Liver (tissue), 9 donors: ENCODE measurements around the gene CCDC68. TPM values are rescaled to one million over a fixed set of nuclear protein-coding genes. Genes with fewer than 3 reads are reported as not detected.

Source experiments
- DNase-seq: peaks from one replicate; pipeline ENCODE4 v3.0.0-alpha.2; 2017; ENCODE audit warnings: low spot score
- H3K27ac ChIP-seq, 2 donors: one replicate each; pipeline ENCODE4 v1.7.0; 2013; ENCODE audit warnings: inconsistent platforms in 2 of 2, low read length in 2 of 2, control low read depth in 1 of 2, low read depth in 1 of 2, mild to moderate bottlenecking in 1 of 2
- H3K27me3 ChIP-seq, 4 donors: one replicate each; pipeline versions ENCODE4 v1.6.1 to v1.7.0; 2013; ENCODE audit warnings: low read length in 3 of 4, inconsistent platforms in 1 of 4, mild to moderate bottlenecking in 1 of 4, moderate library complexity in 1 of 4; ENCODE audit not compliant: control insufficient read depth in 4 of 4, insufficient read depth in 4 of 4
- H3K36me3 ChIP-seq, 4 donors: one replicate each; pipeline versions ENCODE4 v1.6.1 to v1.7.0; 2013; ENCODE audit warnings: low read length in 3 of 4, mild to moderate bottlenecking in 3 of 4, low read depth in 1 of 4, moderate library complexity in 1 of 4; ENCODE audit not compliant: control insufficient read depth in 4 of 4, insufficient read depth in 3 of 4
- H3K4me1 ChIP-seq, 4 donors: one replicate each; pipeline versions ENCODE4 v1.6.1 to v1.7.0; 2013; ENCODE audit warnings: low read length in 3 of 4, mild to moderate bottlenecking in 3 of 4, moderate library complexity in 1 of 4; ENCODE audit not compliant: control insufficient read depth in 4 of 4, insufficient read depth in 4 of 4
- H3K4me3 ChIP-seq, 3 donors: one replicate each; pipeline versions ENCODE4 v1.6.1 to v1.7.0; 2013; ENCODE audit warnings: low read length in 3 of 3, control low read depth in 1 of 3, low read depth in 1 of 3, mild to moderate bottlenecking in 1 of 3
- H3K9ac ChIP-seq, 2 donors: one replicate each; pipeline ENCODE4 v1.7.0; 2013; ENCODE audit warnings: low read length in 2 of 2, mild to moderate bottlenecking in 2 of 2, moderate library complexity in 2 of 2, control low read depth in 1 of 2, low read depth in 1 of 2
- H3K9me3 ChIP-seq, 4 donors: one replicate each; pipeline versions ENCODE4 v1.6.1 to v1.7.0; 2013; ENCODE audit warnings: low read length in 3 of 4; ENCODE audit not compliant: control insufficient read depth in 4 of 4
- EGR1 ChIP-seq, 2 donors: IDR thresholded peaks; 2 replicates each; pipeline ENCODE4 v1.6.1; 2016 to 2018; ENCODE audit warnings: antibody characterized with exemption in 2 of 2, low read depth in 2 of 2
- FOXA1 ChIP-seq: IDR thresholded peaks from 2 replicates; pipeline ENCODE4 v1.6.1; 2016; ENCODE audit warnings: antibody characterized with exemption
- FOXA2 ChIP-seq: IDR thresholded peaks from 2 replicates; pipeline ENCODE4 v1.6.1; 2016; ENCODE audit warnings: antibody characterized with exemption
- HNF4A ChIP-seq, 2 donors: conservative IDR thresholded peaks; 2 replicates each; pipeline ENCODE4 v1.6.1; 2016; ENCODE audit warnings: antibody characterized with exemption in 2 of 2, mild to moderate bottlenecking in 2 of 2
- HNF4G ChIP-seq: IDR thresholded peaks from 2 replicates; pipeline ENCODE4 v1.6.1; 2016; ENCODE audit warnings: antibody characterized with exemption
- JUND ChIP-seq, 2 donors: IDR thresholded peaks; 2 replicates each; pipeline ENCODE4 v1.6.1; 2016; ENCODE audit warnings: antibody characterized with exemption in 2 of 2
- NR2F2 ChIP-seq: IDR thresholded peaks from 2 replicates; pipeline ENCODE4 v1.6.1; 2016; ENCODE audit warnings: antibody characterized with exemption
- RAD21 ChIP-seq, 2 donors: IDR thresholded peaks; 2 replicates each; pipeline ENCODE4 v1.6.1; 2016; ENCODE audit warnings: antibody characterized with exemption in 2 of 2, mild to moderate bottlenecking in 2 of 2
- RXRA ChIP-seq, 2 donors: IDR thresholded peaks; 2 replicates each; pipeline ENCODE4 v1.6.1; 2017 to 2018; ENCODE audit warnings: antibody characterized with exemption in 2 of 2, mild to moderate bottlenecking in 1 of 2
- SP1 ChIP-seq: IDR thresholded peaks from 2 replicates; pipeline ENCODE4 v1.6.1; 2018; ENCODE audit warnings: antibody characterized with exemption, mild to moderate bottlenecking
- TAF1 ChIP-seq: conservative IDR thresholded peaks from 2 replicates; pipeline ENCODE4 v1.6.1; 2016; ENCODE audit warnings: antibody characterized with exemption, mild to moderate bottlenecking
- YY1 ChIP-seq: IDR thresholded peaks from 2 replicates; pipeline ENCODE4 v1.6.1; 2016; ENCODE audit warnings: antibody characterized with exemption, mild to moderate bottlenecking
- WGBS: extraction: QIAGEN DNeasy Blood & Tissue Kit; methylation state at CpG from one replicate; pipeline ENCODE4 v1.1.7; 2013; 5-methylcytosine and 5-hydroxymethylcytosine counted together
- polyA plus RNA-seq, 2 donors: library from polyadenylated mRNA; stranded (reverse) in 1 of 2; unstranded in 1 of 2; fragments of 200-250 nt in 1 of 2; fragments of >200 nt in 1 of 2; fragmentation: Nextera tagmentation in 1 of 2; extraction: Ambion mirVana in 1 of 2; gene quantifications; one replicate each; pipeline versions ENCODE4 v1.2.1 to v1.2.3, GENCODE V29; 2013 to 2015
- total RNA-seq, 2 donors: library from RNA; depleted of rRNA; stranded (reverse); fragments of >200 nt; gene quantifications; one replicate each; pipeline ENCODE4 v1.2.3, GENCODE V29; 2014
- TF ChIP-seq, protein P1 (sequence below): IDR thresholded peaks from 2 replicates; pipeline ENCODE4 v1.6.1; 2016; ENCODE audit warnings: antibody characterized with exemption
- TF ChIP-seq, protein P2 (sequence below): fragments of 150-350 bp; IDR thresholded peaks from 2 replicates; pipeline ENCODE4 v1.5.1; 2017; ENCODE audit warnings: improper control_type of control experiment, low read depth, low read length; ENCODE audit not compliant: missing input control
- TF ChIP-seq, protein P3 (sequence below): IDR thresholded peaks from 2 replicates; pipeline ENCODE4 v1.6.1; 2016; ENCODE audit warnings: antibody characterized with exemption
- TF ChIP-seq, protein P4 (sequence below): IDR thresholded peaks from 2 replicates; pipeline ENCODE4 v1.6.1; 2016; ENCODE audit warnings: antibody characterized with exemption, mild to moderate bottlenecking
- donor health status: healthy.
- donor health status: healthy.
- donor health status: healthy.
- donor health status: healthy.
- donor health status: healthy.

Gene CCDC68
- total and polyA plus RNA-seq, 4 donors: 2.6 to 17.5 (median 11.2) TPM

DNA sequence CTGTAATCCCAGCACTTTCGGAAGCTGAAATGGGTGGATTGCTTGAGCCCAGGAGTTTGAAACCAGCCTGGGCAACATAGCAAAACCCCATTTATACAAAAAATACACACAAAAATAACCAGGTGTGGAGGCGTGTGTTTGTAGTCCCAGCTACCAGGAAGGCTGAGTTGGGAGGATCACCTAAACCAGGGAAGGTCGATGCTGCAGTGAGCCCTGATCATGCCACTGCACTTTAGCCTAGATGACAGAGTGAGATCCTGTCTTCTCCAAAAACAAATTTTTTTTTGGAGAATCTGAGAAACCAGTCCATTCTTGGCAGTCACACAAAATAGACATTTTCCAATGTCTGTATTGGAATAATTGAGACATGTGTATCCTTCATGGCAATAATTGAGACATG lies 84.2 kb downstream of the CCDC68 start:
- no peaks in the 10 kb centered on the region for H3K9me3 ChIP-seq
- peaks cover 3 to 34% (median 12%) of the 10 kb centered on the region in 4 donors for H3K4me1 ChIP-seq
- H3K4me3 ChIP-seq: no peak overlapping the region
- no peak for DNase-seq
- H3K9ac ChIP-seq: no peak overlapping the region
- no peaks in the 10 kb centered on the region for H3K36me3 ChIP-seq
- 55% methylated on average over 3 of the region's 3 CpGs for WGBS
- TF ChIP-seq EGR1 (IDR thresholded peaks at IDR 0.05; ENCODE audit: low read depth in 2 of 2): no peak
- TF ChIP-seq, protein P1, sequence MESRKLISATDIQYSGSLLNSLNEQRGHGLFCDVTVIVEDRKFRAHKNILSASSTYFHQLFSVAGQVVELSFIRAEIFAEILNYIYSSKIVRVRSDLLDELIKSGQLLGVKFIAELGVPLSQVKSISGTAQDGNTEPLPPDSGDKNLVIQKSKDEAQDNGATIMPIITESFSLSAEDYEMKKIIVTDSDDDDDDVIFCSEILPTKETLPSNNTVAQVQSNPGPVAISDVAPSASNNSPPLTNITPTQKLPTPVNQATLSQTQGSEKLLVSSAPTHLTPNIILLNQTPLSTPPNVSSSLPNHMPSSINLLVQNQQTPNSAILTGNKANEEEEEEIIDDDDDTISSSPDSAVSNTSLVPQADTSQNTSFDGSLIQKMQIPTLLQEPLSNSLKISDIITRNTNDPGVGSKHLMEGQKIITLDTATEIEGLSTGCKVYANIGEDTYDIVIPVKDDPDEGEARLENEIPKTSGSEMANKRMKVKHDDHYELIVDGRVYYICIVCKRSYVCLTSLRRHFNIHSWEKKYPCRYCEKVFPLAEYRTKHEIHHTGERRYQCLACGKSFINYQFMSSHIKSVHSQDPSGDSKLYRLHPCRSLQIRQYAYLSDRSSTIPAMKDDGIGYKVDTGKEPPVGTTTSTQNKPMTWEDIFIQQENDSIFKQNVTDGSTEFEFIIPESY: no peak
- TF ChIP-seq, protein P2, sequence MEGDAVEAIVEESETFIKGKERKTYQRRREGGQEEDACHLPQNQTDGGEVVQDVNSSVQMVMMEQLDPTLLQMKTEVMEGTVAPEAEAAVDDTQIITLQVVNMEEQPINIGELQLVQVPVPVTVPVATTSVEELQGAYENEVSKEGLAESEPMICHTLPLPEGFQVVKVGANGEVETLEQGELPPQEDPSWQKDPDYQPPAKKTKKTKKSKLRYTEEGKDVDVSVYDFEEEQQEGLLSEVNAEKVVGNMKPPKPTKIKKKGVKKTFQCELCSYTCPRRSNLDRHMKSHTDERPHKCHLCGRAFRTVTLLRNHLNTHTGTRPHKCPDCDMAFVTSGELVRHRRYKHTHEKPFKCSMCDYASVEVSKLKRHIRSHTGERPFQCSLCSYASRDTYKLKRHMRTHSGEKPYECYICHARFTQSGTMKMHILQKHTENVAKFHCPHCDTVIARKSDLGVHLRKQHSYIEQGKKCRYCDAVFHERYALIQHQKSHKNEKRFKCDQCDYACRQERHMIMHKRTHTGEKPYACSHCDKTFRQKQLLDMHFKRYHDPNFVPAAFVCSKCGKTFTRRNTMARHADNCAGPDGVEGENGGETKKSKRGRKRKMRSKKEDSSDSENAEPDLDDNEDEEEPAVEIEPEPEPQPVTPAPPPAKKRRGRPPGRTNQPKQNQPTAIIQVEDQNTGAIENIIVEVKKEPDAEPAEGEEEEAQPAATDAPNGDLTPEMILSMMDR: no peak
- no peak for TF ChIP-seq RAD21 (IDR thresholded peaks at IDR 0.05)
- TF ChIP-seq HNF4A (conservative IDR thresholded peaks at IDR 0.05): peak; percentile 24 to 48
- no peak for TF ChIP-seq YY1
- TF ChIP-seq TAF1: no peak
- peak; percentile 27 for TF ChIP-seq SP1
- TF ChIP-seq RXRA (IDR thresholded peaks at IDR 0.05): peak; percentile 13 to 44
- TF ChIP-seq FOXA1: no peak
- no peak for TF ChIP-seq FOXA2
- no peaks in the 10 kb centered on the region for H3K27me3 ChIP-seq
- no peak overlapping the region for H3K27ac ChIP-seq

DNA sequence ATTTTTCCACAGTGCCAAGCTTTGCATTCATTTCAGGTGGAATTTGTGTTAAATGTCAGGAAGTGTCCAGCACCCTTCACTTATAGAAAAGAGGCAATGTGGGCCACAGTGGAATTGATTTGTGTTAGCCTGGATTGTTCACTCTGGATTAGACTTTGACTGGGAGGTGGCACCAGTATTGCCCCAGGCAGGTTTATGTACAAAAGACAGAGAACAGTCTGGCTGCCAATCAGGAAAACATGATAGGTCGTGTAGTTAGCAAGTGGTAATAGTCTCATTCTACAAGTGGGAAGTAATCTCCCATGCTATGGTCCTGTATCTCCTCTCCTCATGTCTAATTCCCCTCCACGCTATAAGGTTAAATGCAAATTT lies 85.4 kb downstream of the CCDC68 start:
- Histone ChIP-seq H3K9me3 (no peaks in the 10 kb centered on the region), H3K4me3 (no peak overlapping the region), H3K27me3 (no peaks in the 10 kb centered on the region), H3K36me3 (no peaks in the 10 kb centered on the region), H3K9ac (no peak overlapping the region), H3K27ac (peak overlapping the region; percentile 25 to 45), H3K4me1 (peaks cover 4 to 28% (median 8%) of the 10 kb centered on the region in 4 donors)
- DNase-seq: no peak
- no peak for TF ChIP-seq NR2F2
- peak; percentile 82 for TF ChIP-seq FOXA2
- TF ChIP-seq, protein P3, sequence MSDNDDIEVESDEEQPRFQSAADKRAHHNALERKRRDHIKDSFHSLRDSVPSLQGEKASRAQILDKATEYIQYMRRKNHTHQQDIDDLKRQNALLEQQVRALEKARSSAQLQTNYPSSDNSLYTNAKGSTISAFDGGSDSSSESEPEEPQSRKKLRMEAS: peak; percentile 59
- TF ChIP-seq HNF4A (conservative IDR thresholded peaks at IDR 0.05): peak; percentile 93 to 95
- peak; percentile 94 for TF ChIP-seq SP1
- TF ChIP-seq RXRA (IDR thresholded peaks at IDR 0.05): peak; percentile 39 to 76
- TF ChIP-seq HNF4G: peak; percentile 86
- TF ChIP-seq YY1: peak; percentile 54
- TF ChIP-seq JUND (IDR thresholded peaks at IDR 0.05): peak; percentile 15 to 70
- no peak for TF ChIP-seq TAF1
- TF ChIP-seq, protein P1: peak; percentile 37
- TF ChIP-seq, protein P4, sequence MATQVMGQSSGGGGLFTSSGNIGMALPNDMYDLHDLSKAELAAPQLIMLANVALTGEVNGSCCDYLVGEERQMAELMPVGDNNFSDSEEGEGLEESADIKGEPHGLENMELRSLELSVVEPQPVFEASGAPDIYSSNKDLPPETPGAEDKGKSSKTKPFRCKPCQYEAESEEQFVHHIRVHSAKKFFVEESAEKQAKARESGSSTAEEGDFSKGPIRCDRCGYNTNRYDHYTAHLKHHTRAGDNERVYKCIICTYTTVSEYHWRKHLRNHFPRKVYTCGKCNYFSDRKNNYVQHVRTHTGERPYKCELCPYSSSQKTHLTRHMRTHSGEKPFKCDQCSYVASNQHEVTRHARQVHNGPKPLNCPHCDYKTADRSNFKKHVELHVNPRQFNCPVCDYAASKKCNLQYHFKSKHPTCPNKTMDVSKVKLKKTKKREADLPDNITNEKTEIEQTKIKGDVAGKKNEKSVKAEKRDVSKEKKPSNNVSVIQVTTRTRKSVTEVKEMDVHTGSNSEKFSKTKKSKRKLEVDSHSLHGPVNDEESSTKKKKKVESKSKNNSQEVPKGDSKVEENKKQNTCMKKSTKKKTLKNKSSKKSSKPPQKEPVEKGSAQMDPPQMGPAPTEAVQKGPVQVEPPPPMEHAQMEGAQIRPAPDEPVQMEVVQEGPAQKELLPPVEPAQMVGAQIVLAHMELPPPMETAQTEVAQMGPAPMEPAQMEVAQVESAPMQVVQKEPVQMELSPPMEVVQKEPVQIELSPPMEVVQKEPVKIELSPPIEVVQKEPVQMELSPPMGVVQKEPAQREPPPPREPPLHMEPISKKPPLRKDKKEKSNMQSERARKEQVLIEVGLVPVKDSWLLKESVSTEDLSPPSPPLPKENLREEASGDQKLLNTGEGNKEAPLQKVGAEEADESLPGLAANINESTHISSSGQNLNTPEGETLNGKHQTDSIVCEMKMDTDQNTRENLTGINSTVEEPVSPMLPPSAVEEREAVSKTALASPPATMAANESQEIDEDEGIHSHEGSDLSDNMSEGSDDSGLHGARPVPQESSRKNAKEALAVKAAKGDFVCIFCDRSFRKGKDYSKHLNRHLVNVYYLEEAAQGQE: peak; percentile 62
- peak; percentile 43 to 55 for TF ChIP-seq RAD21 (IDR thresholded peaks at IDR 0.05)
- TF ChIP-seq, protein P2: no peak
- WGBS: 55% methylated on average over 2 of the region's 2 CpGs
